ENCODE results near the gene R3HDML. TPM values are rescaled to one million over a fixed set of nuclear protein-coding genes. Genes with fewer than 3 reads are reported as not detected.

Gene R3HDML
- total RNA-seq, 6 donors from 2014 or later = not detected

DNA sequence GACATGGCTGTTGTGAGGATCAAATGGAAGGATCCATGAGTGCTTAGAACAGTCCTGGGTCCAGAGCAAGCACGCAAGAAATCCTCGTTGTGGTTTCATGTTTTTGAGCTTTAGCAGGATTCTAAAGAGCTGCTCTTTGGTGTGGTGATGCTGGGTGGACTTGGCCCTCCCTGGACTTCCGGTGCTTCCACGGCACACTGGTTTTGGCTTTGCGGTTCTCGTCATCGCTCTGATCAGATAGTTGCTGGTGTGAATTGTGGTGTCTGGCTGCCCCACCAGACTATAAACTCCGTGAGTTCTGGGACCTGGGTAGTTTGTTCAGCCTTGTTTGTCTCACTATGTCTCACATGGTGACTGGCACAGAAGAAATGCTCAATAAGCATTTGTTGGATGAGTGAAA is 21.9 kb downstream of the R3HDML start:
- no peak for TF ChIP-seq EP300 (IDR thresholded peaks at IDR 0.05)
- TF ChIP-seq, protein P1, sequence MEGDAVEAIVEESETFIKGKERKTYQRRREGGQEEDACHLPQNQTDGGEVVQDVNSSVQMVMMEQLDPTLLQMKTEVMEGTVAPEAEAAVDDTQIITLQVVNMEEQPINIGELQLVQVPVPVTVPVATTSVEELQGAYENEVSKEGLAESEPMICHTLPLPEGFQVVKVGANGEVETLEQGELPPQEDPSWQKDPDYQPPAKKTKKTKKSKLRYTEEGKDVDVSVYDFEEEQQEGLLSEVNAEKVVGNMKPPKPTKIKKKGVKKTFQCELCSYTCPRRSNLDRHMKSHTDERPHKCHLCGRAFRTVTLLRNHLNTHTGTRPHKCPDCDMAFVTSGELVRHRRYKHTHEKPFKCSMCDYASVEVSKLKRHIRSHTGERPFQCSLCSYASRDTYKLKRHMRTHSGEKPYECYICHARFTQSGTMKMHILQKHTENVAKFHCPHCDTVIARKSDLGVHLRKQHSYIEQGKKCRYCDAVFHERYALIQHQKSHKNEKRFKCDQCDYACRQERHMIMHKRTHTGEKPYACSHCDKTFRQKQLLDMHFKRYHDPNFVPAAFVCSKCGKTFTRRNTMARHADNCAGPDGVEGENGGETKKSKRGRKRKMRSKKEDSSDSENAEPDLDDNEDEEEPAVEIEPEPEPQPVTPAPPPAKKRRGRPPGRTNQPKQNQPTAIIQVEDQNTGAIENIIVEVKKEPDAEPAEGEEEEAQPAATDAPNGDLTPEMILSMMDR (IDR thresholded peaks at IDR 0.05) = no peak
- no peak for TF ChIP-seq POLR2AphosphoS5 (IDR thresholded peaks at IDR 0.05)
- TF ChIP-seq POLR2A (IDR thresholded peaks at IDR 0.05) = no peak
- ATAC-seq (ENCODE audit: low FRiP score in 2 of 2) (no peak), DNase-seq (no peak)
- Histone ChIP-seq H3K36me3 (no peaks in the 10 kb centered on the region), H3K27me3 (no peaks in the 10 kb centered on the region), H3K4me3 (no peak overlapping the region), H3K9me3 (no peaks in the 10 kb centered on the region), H3K27ac (no peak overlapping the region), H3K4me1 (peaks cover 0 to 6% (median 0%) of the 10 kb centered on the region in 4 donors)
- 91 to 92% methylated on average over 8 of the region's 8 CpGs for WGBS, 2 donors

DNA sequence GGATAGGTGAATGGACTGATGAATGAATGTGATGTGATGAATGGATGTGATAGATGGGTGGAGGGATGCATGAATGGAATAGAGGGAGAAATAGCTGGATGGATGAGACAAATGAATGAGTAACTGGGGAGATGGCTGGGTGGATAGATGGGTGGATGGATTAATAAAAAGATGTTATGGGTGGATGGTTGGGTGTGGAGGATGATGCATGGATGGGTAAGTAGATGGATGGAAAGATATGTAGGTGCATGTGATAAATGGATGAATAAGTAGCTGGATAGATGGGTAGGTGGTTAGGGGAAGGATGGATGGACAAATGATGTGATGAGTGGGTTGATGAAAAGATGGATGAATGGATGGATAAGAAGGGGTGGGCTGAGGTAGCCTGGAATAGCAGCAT is 23.4 kb downstream of the R3HDML start:
- TF ChIP-seq POLR2A (IDR thresholded peaks at IDR 0.05) (no peak), EP300 (IDR thresholded peaks at IDR 0.05) (no peak), POLR2AphosphoS5 (IDR thresholded peaks at IDR 0.05) (no peak)
- TF ChIP-seq, protein P1 (IDR thresholded peaks at IDR 0.05) = no peak

DNA sequence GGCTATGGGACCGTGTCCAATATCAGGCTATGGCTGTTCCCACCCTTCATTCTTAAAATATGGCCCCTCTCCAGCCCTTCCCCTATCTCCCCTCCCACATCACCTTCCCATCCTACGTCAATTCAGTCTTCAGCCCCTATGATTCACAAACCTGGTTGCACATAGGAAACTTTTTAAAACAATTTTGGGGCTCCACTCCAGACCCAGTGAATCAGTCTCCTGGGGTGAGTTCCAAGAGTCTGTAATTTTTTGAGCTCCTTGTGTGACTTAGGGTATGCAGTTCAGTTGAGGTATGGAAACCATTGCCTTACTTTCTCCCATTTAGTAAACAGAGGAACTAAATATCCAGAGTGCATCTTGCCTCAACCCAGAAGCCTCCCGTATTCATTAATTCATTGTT is 24.2 kb downstream of the R3HDML start:
- no peaks in the 10 kb centered on the region for H3K27me3 ChIP-seq
- H3K4me1 ChIP-seq = peaks cover 0 to 6% (median 0%) of the 10 kb centered on the region in 4 donors
- H3K27ac ChIP-seq = no peak overlapping the region
- H3K4me3 ChIP-seq = no peak overlapping the region
- no peaks in the 10 kb centered on the region for H3K36me3 ChIP-seq
- H3K9me3 ChIP-seq = no peaks in the 10 kb centered on the region
- DNase-seq = no peak
- no peak for ATAC-seq (ENCODE audit: low FRiP score in 2 of 2)
- no peak for TF ChIP-seq POLR2A (IDR thresholded peaks at IDR 0.05)
- TF ChIP-seq EP300 (IDR thresholded peaks at IDR 0.05) = no peak
- TF ChIP-seq POLR2AphosphoS5 (IDR thresholded peaks at IDR 0.05) = no peak
- TF ChIP-seq, protein P1 (IDR thresholded peaks at IDR 0.05) = no peak
- WGBS, 2 donors = 72 to 84% methylated on average over 3 of the region's 3 CpGs

More for the DNA sequence above, 23.4 kb downstream of the R3HDML start:
- DNase-seq (no peak), ATAC-seq (ENCODE audit: low FRiP score in 2 of 2) (no peak)
- H3K9me3 ChIP-seq = no peaks in the 10 kb centered on the region
- H3K27ac ChIP-seq = no peak overlapping the region
- H3K4me1 ChIP-seq = peaks cover 0 to 6% (median 0%) of the 10 kb centered on the region in 4 donors
- H3K36me3 ChIP-seq = no peaks in the 10 kb centered on the region
- H3K27me3 ChIP-seq = no peaks in the 10 kb centered on the region
- H3K4me3 ChIP-seq = no peak overlapping the region

DNA sequence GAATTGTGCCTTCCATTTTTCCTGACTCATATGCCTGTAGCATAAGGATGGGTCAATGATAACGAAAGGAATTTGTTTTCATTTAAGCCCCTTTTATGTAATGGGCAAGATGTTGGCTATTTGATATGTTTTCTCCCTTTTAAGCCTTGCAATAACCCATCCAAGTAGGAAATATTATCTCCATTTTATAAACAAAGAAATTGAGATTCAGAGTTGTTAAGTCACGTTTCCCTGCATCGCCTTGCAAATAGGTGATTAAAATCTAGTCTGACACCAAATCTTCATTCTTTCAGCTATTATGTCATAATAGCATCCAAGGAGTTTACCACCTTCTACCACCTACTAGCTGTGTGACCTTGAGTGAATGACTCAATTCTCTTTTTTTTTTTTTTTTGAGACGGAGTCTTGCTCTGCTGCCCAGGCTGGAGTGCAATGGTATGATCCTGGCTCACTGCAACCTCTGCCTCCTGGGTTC is 25.7 kb downstream of the R3HDML start:
- H3K9me3 ChIP-seq = no peaks in the 10 kb centered on the region
- TF ChIP-seq, protein P1 (IDR thresholded peaks at IDR 0.05) = no peak
- TF ChIP-seq POLR2A (IDR thresholded peaks at IDR 0.05) (no peak), POLR2AphosphoS5 (IDR thresholded peaks at IDR 0.05) (no peak), EP300 (IDR thresholded peaks at IDR 0.05) (no peak)
- H3K27me3 ChIP-seq = no peaks in the 10 kb centered on the region
- H3K4me1 ChIP-seq = peaks cover 0 to 2% (median 0%) of the 10 kb centered on the region in 4 donors
- H3K27ac ChIP-seq = no peak overlapping the region
- H3K36me3 ChIP-seq = no peaks in the 10 kb centered on the region
- ATAC-seq (ENCODE audit: low FRiP score in 2 of 2) (no peak), DNase-seq (no peak)
- H3K4me3 ChIP-seq = no peak overlapping the region
- 71 to 83% methylated on average over 4 of the region's 4 CpGs for WGBS, 2 donors

GRCh38 chr20:44364068-44364467 is 27.2 kb downstream of the R3HDML start:
- no peak overlapping the region for H3K4me3 ChIP-seq
- TF ChIP-seq EP300 (IDR thresholded peaks at IDR 0.05) (no peak), POLR2A (IDR thresholded peaks at IDR 0.05) (no peak), POLR2AphosphoS5 (IDR thresholded peaks at IDR 0.05) (no peak)
- TF ChIP-seq, protein P1 (IDR thresholded peaks at IDR 0.05) = no peak
- no peaks in the 10 kb centered on the region for H3K4me1 ChIP-seq
- H3K27ac ChIP-seq = no peak overlapping the region
- no peaks in the 10 kb centered on the region for H3K27me3 ChIP-seq
- no peaks in the 10 kb centered on the region for H3K9me3 ChIP-seq
- DNase-seq = no peak
- no peak for ATAC-seq (ENCODE audit: low FRiP score in 2 of 2)
- 74 to 83% methylated on average over 4 of the region's 4 CpGs for WGBS, 2 donors
- H3K36me3 ChIP-seq = no peaks in the 10 kb centered on the region

Measured in upper lobe of left lung (tissue), 6 donors.